ENCODE results near the gene SOCS3. TPM values are rescaled to one million over a fixed set of nuclear protein-coding genes. Genes with fewer than 3 reads are reported as not detected.
A peak's percentile ranks its signal among the peaks of the same experiment; 100 is the strongest.

The SOCS3 gene
- total and polyA plus RNA-seq, 2 experiments from 2014 or later, result 13.2 to 32.9 TPM

DNA sequence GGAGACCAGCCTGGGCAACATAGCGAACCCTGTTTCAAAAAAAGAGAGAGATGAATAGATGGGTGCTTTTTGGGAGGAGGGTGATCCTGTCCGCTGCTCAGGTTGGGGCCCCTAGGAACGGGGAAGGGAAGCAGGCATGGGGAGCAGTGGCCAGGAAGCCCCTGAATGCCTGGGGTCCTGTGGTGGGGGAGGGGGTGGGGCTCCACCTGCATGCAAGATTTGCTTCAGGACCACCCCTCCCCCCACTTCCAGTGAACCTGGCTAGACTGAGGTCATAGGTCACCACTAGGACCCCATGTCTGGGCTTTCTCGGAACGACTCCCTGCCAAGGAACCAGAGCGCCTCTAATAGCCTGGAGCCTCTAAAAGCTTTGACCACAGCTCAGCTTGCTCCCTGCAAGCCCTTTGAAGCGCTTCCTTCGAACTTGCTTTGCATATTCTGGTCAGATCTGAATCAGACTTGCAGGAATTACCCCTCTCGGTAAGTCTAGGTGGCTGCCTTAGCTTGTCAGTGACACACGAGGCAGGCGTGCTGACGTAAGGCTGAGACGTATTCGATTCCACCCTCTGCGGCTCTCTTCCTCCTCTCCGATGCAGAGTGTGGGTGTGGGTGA lies 3.7 kb downstream of the SOCS3 start:
- H3K4me3 ChIP-seq, result peak overlapping the region; percentile 39
- H3K27me3 ChIP-seq (ENCODE audit: insufficient read depth), result peaks cover 34% of the 10 kb centered on the region
- peak overlapping the region; percentile 76 for H3K4me2 ChIP-seq
- H3K27ac ChIP-seq (ENCODE audit: low read depth), result no peak overlapping the region
- no peak for TF ChIP-seq EZH2phosphoT487 (IDR thresholded peaks at IDR 0.05; ENCODE audit: unreplicated experiment)
- TF ChIP-seq POLR2AphosphoS5 (IDR thresholded peaks at IDR 0.05; ENCODE audit: low read depth), result peak; percentile 56; the same call in 1 of the 2 replicates
- peak; percentile 77 for TF ChIP-seq CREB1 (CRISPR knock-in tag; IDR thresholded peaks at IDR 0.05; ENCODE audit: low read depth)
- no peak for TF ChIP-seq JUNB (IDR thresholded peaks at IDR 0.05; ENCODE audit: unreplicated experiment)
- TF ChIP-seq, protein P1, sequence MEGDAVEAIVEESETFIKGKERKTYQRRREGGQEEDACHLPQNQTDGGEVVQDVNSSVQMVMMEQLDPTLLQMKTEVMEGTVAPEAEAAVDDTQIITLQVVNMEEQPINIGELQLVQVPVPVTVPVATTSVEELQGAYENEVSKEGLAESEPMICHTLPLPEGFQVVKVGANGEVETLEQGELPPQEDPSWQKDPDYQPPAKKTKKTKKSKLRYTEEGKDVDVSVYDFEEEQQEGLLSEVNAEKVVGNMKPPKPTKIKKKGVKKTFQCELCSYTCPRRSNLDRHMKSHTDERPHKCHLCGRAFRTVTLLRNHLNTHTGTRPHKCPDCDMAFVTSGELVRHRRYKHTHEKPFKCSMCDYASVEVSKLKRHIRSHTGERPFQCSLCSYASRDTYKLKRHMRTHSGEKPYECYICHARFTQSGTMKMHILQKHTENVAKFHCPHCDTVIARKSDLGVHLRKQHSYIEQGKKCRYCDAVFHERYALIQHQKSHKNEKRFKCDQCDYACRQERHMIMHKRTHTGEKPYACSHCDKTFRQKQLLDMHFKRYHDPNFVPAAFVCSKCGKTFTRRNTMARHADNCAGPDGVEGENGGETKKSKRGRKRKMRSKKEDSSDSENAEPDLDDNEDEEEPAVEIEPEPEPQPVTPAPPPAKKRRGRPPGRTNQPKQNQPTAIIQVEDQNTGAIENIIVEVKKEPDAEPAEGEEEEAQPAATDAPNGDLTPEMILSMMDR (conservative IDR thresholded peaks at IDR 0.05; ENCODE audit: low read depth in 2 of 2), result peak in 1 of 2 experiments; percentile 26; a peak in 1 of 4 replicates
- Mint-ChIP-seq H3K27me3 (ENCODE audit: insufficient read depth, low read depth, poor library complexity) (peaks cover 36% of the 10 kb centered on the region), H3K9me3 (no peaks in the 10 kb centered on the region), H3K27ac (peak overlapping the region; percentile 65), H3K36me3 (ENCODE audit: low read depth) (peaks cover 39% of the 10 kb centered on the region), H3K4me3 (peak overlapping the region; percentile 76), H3K4me1 (peaks cover 71% of the 10 kb centered on the region)
- peaks cover 53% of the 10 kb centered on the region for H3F3A ChIP-seq (replicated peaks; ENCODE audit: low read depth)
- H2AFZ ChIP-seq, result no peak overlapping the region
- H3K9me2 ChIP-seq (ENCODE audit: insufficient read depth), result no peaks in the 10 kb centered on the region
- DNase-seq (ENCODE audit: low spot score) (peak; percentile 94), ATAC-seq (peak; percentile 5)
- H3K79me2 ChIP-seq (replicated peaks; ENCODE audit: insufficient read depth), result peaks cover 34% of the 10 kb centered on the region
- peaks cover 12% of the 10 kb centered on the region; the same call in 1 of the 2 replicates for H3K36me3 ChIP-seq (ENCODE audit: insufficient read depth)
- H4K20me1 ChIP-seq (replicated peaks; ENCODE audit: insufficient read depth), result peaks cover 28% of the 10 kb centered on the region
- H3K4me1 ChIP-seq (ENCODE audit: insufficient read depth), result peaks cover 63% of the 10 kb centered on the region

DNA sequence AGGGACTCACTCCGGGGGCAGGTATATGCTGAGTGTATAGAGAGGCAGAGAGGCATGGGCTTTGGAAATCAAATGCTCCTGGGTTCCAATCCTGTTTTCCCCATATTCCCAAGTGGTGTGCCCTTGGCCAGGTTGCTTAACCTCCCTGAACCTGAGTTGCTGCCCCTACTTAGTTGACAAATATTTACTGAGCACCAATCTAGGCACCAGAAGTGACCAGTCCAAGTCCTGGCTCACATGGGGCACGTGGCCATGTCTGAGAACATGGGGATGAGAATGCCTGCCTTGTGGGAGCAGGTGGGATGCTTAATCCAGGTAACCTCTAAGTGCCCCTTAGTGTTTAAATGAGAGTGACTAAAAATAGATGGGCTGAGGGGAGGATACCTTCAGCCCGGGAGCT lies 4.2 kb downstream of the SOCS3 start:
- H3K4me1 ChIP-seq (ENCODE audit: insufficient read depth), result peaks cover 62% of the 10 kb centered on the region
- H4K20me1 ChIP-seq (replicated peaks; ENCODE audit: insufficient read depth), result peaks cover 28% of the 10 kb centered on the region
- no peaks in the 10 kb centered on the region for H3K9me2 ChIP-seq (ENCODE audit: insufficient read depth)
- ATAC-seq (no peak), DNase-seq (ENCODE audit: low spot score) (no peak)
- peaks cover 34% of the 10 kb centered on the region for H3K27me3 ChIP-seq (ENCODE audit: insufficient read depth)
- H3K4me3 ChIP-seq, result peak overlapping the region; percentile 39
- Mint-ChIP-seq H3K4me1 (peaks cover 67% of the 10 kb centered on the region), H3K27me3 (ENCODE audit: insufficient read depth, low read depth, poor library complexity) (peaks cover 36% of the 10 kb centered on the region), H3K36me3 (ENCODE audit: low read depth) (peaks cover 39% of the 10 kb centered on the region), H3K4me3 (peak overlapping the region; percentile 76; the same call in 2 of the 3 replicates), H3K27ac (peak overlapping the region; percentile 54; the same call in 1 of the 2 replicates), H3K9me3 (no peaks in the 10 kb centered on the region)
- H3K4me2 ChIP-seq, result peak overlapping the region; percentile 76
- H3K79me2 ChIP-seq (replicated peaks; ENCODE audit: insufficient read depth), result peaks cover 34% of the 10 kb centered on the region
- H3K36me3 ChIP-seq (ENCODE audit: insufficient read depth), result peaks cover 12% of the 10 kb centered on the region; the same call in 1 of the 2 replicates
- H3F3A ChIP-seq (replicated peaks; ENCODE audit: low read depth), result peaks cover 54% of the 10 kb centered on the region
- no peak overlapping the region for H3K27ac ChIP-seq (ENCODE audit: low read depth)
- no peak overlapping the region for H2AFZ ChIP-seq
- TF ChIP-seq, protein P1 (conservative IDR thresholded peaks at IDR 0.05; ENCODE audit: low read depth in 2 of 2), result no peak
- TF ChIP-seq CREB1 (CRISPR knock-in tag; IDR thresholded peaks at IDR 0.05; ENCODE audit: low read depth) (no peak), EZH2 (IDR thresholded peaks at IDR 0.05; ENCODE audit: low read depth, unreplicated experiment) (no peak), JUNB (IDR thresholded peaks at IDR 0.05; ENCODE audit: unreplicated experiment) (no peak), EZH2phosphoT487 (IDR thresholded peaks at IDR 0.05; ENCODE audit: unreplicated experiment) (no peak)
- TF ChIP-seq, protein P2, sequence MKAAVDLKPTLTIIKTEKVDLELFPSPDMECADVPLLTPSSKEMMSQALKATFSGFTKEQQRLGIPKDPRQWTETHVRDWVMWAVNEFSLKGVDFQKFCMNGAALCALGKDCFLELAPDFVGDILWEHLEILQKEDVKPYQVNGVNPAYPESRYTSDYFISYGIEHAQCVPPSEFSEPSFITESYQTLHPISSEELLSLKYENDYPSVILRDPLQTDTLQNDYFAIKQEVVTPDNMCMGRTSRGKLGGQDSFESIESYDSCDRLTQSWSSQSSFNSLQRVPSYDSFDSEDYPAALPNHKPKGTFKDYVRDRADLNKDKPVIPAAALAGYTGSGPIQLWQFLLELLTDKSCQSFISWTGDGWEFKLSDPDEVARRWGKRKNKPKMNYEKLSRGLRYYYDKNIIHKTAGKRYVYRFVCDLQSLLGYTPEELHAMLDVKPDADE (IDR thresholded peaks at IDR 0.05), result no peak
- TF ChIP-seq, protein P3, sequence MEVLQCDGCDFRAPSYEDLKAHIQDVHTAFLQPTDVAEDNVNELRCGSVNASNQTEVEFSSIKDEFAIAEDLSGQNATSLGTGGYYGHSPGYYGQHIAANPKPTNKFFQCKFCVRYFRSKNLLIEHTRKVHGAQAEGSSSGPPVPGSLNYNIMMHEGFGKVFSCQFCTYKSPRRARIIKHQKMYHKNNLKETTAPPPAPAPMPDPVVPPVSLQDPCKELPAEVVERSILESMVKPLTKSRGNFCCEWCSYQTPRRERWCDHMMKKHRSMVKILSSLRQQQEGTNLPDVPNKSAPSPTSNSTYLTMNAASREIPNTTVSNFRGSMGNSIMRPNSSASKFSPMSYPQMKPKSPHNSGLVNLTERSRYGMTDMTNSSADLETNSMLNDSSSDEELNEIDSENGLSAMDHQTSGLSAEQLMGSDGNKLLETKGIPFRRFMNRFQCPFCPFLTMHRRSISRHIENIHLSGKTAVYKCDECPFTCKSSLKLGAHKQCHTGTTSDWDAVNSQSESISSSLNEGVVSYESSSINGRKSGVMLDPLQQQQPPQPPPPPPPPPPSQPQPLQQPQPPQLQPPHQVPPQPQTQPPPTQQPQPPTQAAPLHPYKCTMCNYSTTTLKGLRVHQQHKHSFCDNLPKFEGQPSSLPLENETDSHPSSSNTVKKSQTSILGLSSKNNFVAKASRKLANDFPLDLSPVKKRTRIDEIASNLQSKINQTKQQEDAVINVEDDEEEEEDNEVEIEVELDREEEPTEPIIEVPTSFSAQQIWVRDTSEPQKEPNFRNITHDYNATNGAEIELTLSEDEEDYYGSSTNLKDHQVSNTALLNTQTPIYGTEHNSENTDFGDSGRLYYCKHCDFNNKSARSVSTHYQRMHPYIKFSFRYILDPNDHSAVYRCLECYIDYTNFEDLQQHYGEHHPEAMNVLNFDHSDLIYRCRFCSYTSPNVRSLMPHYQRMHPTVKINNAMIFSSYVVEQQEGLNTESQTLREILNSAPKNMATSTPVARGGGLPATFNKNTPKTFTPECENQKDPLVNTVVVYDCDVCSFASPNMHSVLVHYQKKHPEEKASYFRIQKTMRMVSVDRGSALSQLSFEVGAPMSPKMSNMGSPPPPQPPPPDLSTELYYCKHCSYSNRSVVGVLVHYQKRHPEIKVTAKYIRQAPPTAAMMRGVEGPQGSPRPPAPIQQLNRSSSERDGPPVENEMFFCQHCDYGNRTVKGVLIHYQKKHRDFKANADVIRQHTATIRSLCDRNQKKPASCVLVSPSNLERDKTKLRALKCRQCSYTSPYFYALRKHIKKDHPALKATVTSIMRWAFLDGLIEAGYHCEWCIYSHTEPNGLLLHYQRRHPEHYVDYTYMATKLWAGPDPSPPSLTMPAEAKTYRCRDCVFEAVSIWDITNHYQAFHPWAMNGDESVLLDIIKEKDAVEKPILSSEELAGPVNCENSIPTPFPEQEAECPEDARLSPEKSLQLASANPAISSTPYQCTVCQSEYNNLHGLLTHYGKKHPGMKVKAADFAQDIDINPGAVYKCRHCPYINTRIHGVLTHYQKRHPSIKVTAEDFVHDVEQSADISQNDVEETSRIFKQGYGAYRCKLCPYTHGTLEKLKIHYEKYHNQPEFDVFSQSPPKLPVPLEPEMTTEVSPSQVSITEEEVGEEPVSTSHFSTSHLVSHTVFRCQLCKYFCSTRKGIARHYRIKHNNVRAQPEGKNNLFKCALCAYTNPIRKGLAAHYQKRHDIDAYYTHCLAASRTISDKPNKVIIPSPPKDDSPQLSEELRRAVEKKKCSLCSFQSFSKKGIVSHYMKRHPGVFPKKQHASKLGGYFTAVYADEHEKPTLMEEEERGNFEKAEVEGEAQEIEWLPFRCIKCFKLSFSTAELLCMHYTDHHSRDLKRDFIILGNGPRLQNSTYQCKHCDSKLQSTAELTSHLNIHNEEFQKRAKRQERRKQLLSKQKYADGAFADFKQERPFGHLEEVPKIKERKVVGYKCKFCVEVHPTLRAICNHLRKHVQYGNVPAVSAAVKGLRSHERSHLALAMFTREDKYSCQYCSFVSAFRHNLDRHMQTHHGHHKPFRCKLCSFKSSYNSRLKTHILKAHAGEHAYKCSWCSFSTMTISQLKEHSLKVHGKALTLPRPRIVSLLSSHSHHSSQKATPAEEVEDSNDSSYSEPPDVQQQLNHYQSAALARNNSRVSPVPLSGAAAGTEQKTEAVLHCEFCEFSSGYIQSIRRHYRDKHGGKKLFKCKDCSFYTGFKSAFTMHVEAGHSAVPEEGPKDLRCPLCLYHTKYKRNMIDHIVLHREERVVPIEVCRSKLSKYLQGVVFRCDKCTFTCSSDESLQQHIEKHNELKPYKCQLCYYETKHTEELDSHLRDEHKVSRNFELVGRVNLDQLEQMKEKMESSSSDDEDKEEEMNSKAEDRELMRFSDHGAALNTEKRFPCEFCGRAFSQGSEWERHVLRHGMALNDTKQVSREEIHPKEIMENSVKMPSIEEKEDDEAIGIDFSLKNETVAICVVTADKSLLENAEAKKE (CRISPR knock-in tag; IDR thresholded peaks at IDR 0.05), result no peak
